Heart right ventricle (tissue), 16 donors: ENCODE measurements around the gene GRID1. TPM values are rescaled to one million over a fixed set of nuclear protein-coding genes. Genes with fewer than 3 reads are reported as not detected.

Experiments used
- ATAC-seq, 8 donors: fragments of 200-7000 bp; cut with Tn5 transposase; one replicate each; pipeline ENCODE4 v1.9.1; 2020; ENCODE audit warnings: mild to moderate bottlenecking in 8 of 8, moderate library complexity in 8 of 8, moderate number of reproducible peaks in 1 of 8
- DNase-seq, 2 donors: peaks; one replicate each; pipeline ENCODE4 v3.0.0-alpha.2; 2020
- H3K27ac ChIP-seq, 10 donors: fragments of 200-600 bp; sonication (generic) in 2 of 10; one replicate each; pipeline versions ENCODE4 v1.5.0 to v1.8.0; 2020 to 2022; ENCODE audit warnings: mild to moderate bottlenecking in 3 of 10
- H3K27me3 ChIP-seq, 7 donors: fragments of 200-600 bp; one replicate each; pipeline ENCODE4 v1.8.0; 2021 to 2022; ENCODE audit warnings: mild to moderate bottlenecking in 2 of 7
- H3K36me3 ChIP-seq, 9 donors: fragments of 200-600 bp; sonication (generic) in 1 of 9; one replicate each; pipeline versions ENCODE4 v1.5.0 to v1.8.0; 2020 to 2022; ENCODE audit warnings: mild to moderate bottlenecking in 2 of 9
- H3K4me1 ChIP-seq, 9 donors: fragments of 200-600 bp; sonication (generic) in 1 of 9; one replicate each; pipeline versions ENCODE4 v1.5.0 to v1.8.0; 2020 to 2022; ENCODE audit warnings: mild to moderate bottlenecking in 4 of 9
- H3K4me3 ChIP-seq, 10 donors: fragments of 200-600 bp; sonication (generic) in 2 of 10; one replicate each; pipeline versions ENCODE4 v1.5.0 to v1.8.0; 2020 to 2022; ENCODE audit warnings: mild to moderate bottlenecking in 7 of 10, moderate library complexity in 2 of 10
- H3K9me3 ChIP-seq, 11 donors: fragments of 200-600 bp in 10 of 11; sonication (generic) in 2 of 11; one replicate each; pipeline versions ENCODE4 v1.5.0 to v1.8.0; 2013 to 2022; ENCODE audit warnings: mild to moderate bottlenecking in 2 of 11, control low read depth in 1 of 11, moderate library complexity in 1 of 11
- WGBS, 2 donors: extraction: QIAGEN DNeasy Blood & Tissue Kit; methylation state at CpG; one replicate each; pipeline ENCODE4 v1.1.7; 2013; ENCODE audit warnings: inconsistent platforms in 1 of 2; 5-methylcytosine and 5-hydroxymethylcytosine counted together
- intact Hi-C, 10 donors: fragments of 100-400 bp; cut with DNase I; formaldehyde crosslinking; loops; one replicate each; pipeline versions ENCODE4 v1.11.1 to v1.14.2; 2022
- polyA plus RNA-seq, 2 donors: library from polyadenylated mRNA; stranded (reverse); fragments of 200-250 nt; gene quantifications; one replicate each; pipeline ENCODE4 v1.2.3, GENCODE V29; 2013
- total RNA-seq, 10 donors: library from RNA; stranded (reverse); fragmentation: NEBNext Ultra II Directional in 3 of 10; extraction: Animal tissue kit (Norgen Biotek cat#: 25700) in 3 of 10; gene quantifications; one replicate each; pipeline versions ENCODE4 v1.2.1 to v1.2.4, GENCODE V29; 2021 to 2023
- TF ChIP-seq, protein P1 (sequence below), 9 donors: fragments of 200-600 bp; sonication (generic) in 2 of 9; IDR thresholded peaks; one replicate each; pipeline versions ENCODE4 v1.5.0 to v1.8.0; 2021 to 2022; ENCODE audit warnings: antibody characterized with exemption in 9 of 9, mild to moderate bottlenecking in 5 of 9, moderate library complexity in 1 of 9
- donor health status: Arrhythmogenic right ventricular cardiomyopathy.
- donor health status: ischemic (EF 13 %, LVEDD 7.1; RV severe dilation, severe dysfunction).
- donor health status: healthy with polysubstance abuse.
- donor health status: DM: no; HTN: yes; CAD: no.
- donor health status: DM: no; HTN: no; CAD: no.
- donor health status: ischemic (EF 25% LVEDD 6.9; RV normal size, moderate dysfunction).
- donor health status: ischemic (EF 25% LVEDD 5.7; RV mildly dilated, moderate dysfunction).
- donor health status: healthy.
- donor health status: DM: yes; HTN: yes; CAD: no.
- donor health status: Ischemic cardiomyopathy.
- donor health status: ischemic (EF 35%, LVEDD 5.7; RV mildly dilated, moderate dysfunction).
- donor health status: nonischemic (EF 11% LVEDD 7.7; RV severe dilation, severe dysfunction).
- donor health status: DM: yes; HTN: yes; CAD: no.
- donor health status: PGD.
- donor health status: ischemic (EF 29% LVEDD 5.4; RV normal size, mild dysfunction).
- donor health status: nonischemic (EF 23%, LVEDD 6.1; RV moderate dilation, normal function).

Gene GRID1
- total and polyA plus RNA-seq, 12 donors: 0.44 to 3.4 (median 1.5) TPM

DNA sequence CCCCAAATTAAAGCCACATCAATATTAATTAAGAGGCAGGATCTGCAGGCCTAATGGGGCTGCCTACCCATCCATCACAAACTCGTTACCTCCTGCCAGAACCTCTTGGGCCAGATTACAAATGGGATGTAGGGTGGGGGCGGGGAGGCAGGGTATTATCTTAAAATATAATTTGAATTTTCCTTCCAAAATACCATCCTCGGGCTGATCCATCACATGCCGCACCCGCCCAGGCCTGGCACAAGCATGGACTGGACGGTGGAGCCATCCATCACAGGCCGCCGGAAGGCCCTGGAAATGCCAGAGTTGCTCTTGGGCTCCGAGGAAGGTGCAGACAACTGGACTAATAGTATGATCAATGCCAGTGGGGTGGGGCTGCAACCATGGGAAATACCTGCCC is 212.8 kb downstream of the GRID1 start:
- Histone ChIP-seq H3K4me3 (no peak overlapping the region), H3K9me3 (no peaks in the 10 kb centered on the region), H3K4me1 (no peaks in the 10 kb centered on the region), H3K27ac (no peak overlapping the region), H3K36me3 (no peaks in the 10 kb centered on the region), H3K27me3 (peaks cover 0 to 12% (median 0%) of the 10 kb centered on the region in 7 donors)
- 85 to 86% methylated on average over 9 of the region's 9 CpGs for WGBS, 2 donors
- TF ChIP-seq, protein P1, sequence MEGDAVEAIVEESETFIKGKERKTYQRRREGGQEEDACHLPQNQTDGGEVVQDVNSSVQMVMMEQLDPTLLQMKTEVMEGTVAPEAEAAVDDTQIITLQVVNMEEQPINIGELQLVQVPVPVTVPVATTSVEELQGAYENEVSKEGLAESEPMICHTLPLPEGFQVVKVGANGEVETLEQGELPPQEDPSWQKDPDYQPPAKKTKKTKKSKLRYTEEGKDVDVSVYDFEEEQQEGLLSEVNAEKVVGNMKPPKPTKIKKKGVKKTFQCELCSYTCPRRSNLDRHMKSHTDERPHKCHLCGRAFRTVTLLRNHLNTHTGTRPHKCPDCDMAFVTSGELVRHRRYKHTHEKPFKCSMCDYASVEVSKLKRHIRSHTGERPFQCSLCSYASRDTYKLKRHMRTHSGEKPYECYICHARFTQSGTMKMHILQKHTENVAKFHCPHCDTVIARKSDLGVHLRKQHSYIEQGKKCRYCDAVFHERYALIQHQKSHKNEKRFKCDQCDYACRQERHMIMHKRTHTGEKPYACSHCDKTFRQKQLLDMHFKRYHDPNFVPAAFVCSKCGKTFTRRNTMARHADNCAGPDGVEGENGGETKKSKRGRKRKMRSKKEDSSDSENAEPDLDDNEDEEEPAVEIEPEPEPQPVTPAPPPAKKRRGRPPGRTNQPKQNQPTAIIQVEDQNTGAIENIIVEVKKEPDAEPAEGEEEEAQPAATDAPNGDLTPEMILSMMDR (IDR thresholded peaks at IDR 0.05): no peak
- intact Hi-C loops: no loop called here
- no peak for ATAC-seq
- no peak for DNase-seq

GRCh38 chr10:86152911-86153310 is 213.7 kb downstream of the GRID1 start:
- TF ChIP-seq, protein P1 (IDR thresholded peaks at IDR 0.05): no peak
- peaks cover 0 to 12% (median 0%) of the 10 kb centered on the region in 7 donors for H3K27me3 ChIP-seq
- H3K4me3 ChIP-seq: no peak overlapping the region
- intact Hi-C loops: no loop called here
- no peaks in the 10 kb centered on the region for H3K9me3 ChIP-seq
- 80 to 87% methylated on average over 5 of the region's 5 CpGs for WGBS, 2 donors
- H3K27ac ChIP-seq: no peak overlapping the region
- no peaks in the 10 kb centered on the region for H3K36me3 ChIP-seq
- DNase-seq (no peak), ATAC-seq (no peak)
- H3K4me1 ChIP-seq: no peaks in the 10 kb centered on the region

DNA sequence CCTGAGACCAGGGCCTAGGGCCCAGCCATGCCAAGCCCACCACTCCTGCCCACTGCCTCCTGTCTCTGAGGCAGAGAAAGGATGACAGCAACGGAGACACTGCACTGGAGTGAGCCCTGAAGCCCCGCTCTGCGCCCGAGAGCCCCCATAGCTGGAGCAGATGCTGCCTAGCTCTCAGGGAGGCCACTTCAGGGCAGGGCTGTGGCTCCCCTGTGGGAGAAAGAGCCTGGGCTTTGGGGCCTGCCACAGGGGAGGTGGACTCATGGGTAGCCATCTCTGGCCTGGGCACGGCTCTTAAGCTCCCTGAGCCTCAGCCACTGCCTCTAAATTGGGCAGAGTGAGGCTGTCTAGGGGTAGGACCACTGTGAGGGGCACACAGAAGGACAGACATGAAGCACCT is 214.2 kb downstream of the GRID1 start:
- no peaks in the 10 kb centered on the region for H3K4me1 ChIP-seq
- ATAC-seq: peak in 1 of 8 donors; percentile 55
- TF ChIP-seq, protein P1 (IDR thresholded peaks at IDR 0.05): no peak
- intact Hi-C loops: no loop called here
- DNase-seq: no peak
- WGBS, 2 donors: 88 to 95% methylated on average over 5 of the region's 5 CpGs
- no peak overlapping the region for H3K27ac ChIP-seq
- H3K36me3 ChIP-seq: no peaks in the 10 kb centered on the region
- H3K4me3 ChIP-seq: no peak overlapping the region
- H3K9me3 ChIP-seq: no peaks in the 10 kb centered on the region
- H3K27me3 ChIP-seq: peaks cover 0 to 12% (median 0%) of the 10 kb centered on the region in 7 donors

DNA sequence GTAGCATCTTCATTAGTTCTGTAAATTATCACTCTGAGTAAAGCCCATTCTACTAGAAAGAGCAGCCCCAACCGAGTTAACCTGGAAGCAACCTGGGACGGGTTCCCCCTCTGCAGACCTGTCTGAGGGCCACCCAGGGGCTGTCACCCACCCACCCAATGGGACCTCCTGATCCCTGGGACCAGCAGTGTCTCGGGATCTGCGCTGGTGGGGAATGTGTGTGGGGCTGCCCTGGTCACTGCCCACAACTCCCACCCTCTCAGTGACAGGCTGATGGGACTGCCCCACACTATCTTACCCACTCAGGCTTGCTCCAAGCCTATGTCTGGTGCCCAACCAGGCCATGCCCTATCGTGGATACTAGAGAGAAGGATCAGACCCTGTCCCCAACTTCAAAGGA is 215.0 kb downstream of the GRID1 start:
- WGBS, 2 donors: 77% methylated on average over 5 of the region's 5 CpGs
- DNase-seq: no peak
- intact Hi-C loops: no loop called here
- H3K4me1 ChIP-seq: no peaks in the 10 kb centered on the region
- no peak for ATAC-seq
- no peaks in the 10 kb centered on the region for H3K36me3 ChIP-seq
- TF ChIP-seq, protein P1 (IDR thresholded peaks at IDR 0.05): no peak
- no peak overlapping the region for H3K4me3 ChIP-seq
- H3K27ac ChIP-seq: no peak overlapping the region
- peaks cover 0 to 12% (median 0%) of the 10 kb centered on the region in 7 donors for H3K27me3 ChIP-seq
- no peaks in the 10 kb centered on the region for H3K9me3 ChIP-seq
